Brain microvascular endothelial cell (primary cell): ENCODE measurements around the gene DOCK3.
"Not testable (repeated sequence)": the region's sequence is repeated elsewhere in the genome, so short reads cannot be mapped to it uniquely, and the experiment has no call there.

Source experiments
- DNase-seq: peaks from one replicate; pipeline ENCODE4 v3.0.0-alpha.2; 2020
- H3K27ac ChIP-seq: fragments of 250-450 bp; sonication (Bioruptor Pico); 2 replicates; pipeline ENCODE4 v1.5.1; 2020; ENCODE audit warnings: mild to moderate bottlenecking, moderate library complexity
- H3K27me3 ChIP-seq: fragments of 250-450 bp; sonication (Bioruptor Pico); replicated peaks from 2 replicates; pipeline ENCODE4 v1.5.1; 2020; ENCODE audit warnings: mild to moderate bottlenecking
- H3K36me3 ChIP-seq: fragments of 250-450 bp; sonication (Bioruptor Pico); replicated peaks from 2 replicates; pipeline ENCODE4 v1.5.1; 2020; ENCODE audit warnings: mild to moderate bottlenecking
- H3K4me3 ChIP-seq: 2 replicates; pipeline ENCODE4 v1.5.1; 2011; ENCODE audit warnings: low read depth, mild to moderate bottlenecking, control low read depth, low read length, moderate library complexity
- in situ Hi-C: cut with HindIII; loops from 2 replicates; pipeline ENCODE4 v1.10.0; 2017; ENCODE audit warnings: low sequenced_read_pairs, low pct_ligation_motif_present
- TF ChIP-seq, protein P1 (sequence below): IDR thresholded peaks from 2 replicates; pipeline ENCODE4 v1.5.1; 2011; ENCODE audit warnings: low read depth, mild to moderate bottlenecking, moderate library complexity, low read length, control low read depth, inconsistent platforms; ENCODE audit errors: missing control alignments

DOCK3 gene

DNA sequence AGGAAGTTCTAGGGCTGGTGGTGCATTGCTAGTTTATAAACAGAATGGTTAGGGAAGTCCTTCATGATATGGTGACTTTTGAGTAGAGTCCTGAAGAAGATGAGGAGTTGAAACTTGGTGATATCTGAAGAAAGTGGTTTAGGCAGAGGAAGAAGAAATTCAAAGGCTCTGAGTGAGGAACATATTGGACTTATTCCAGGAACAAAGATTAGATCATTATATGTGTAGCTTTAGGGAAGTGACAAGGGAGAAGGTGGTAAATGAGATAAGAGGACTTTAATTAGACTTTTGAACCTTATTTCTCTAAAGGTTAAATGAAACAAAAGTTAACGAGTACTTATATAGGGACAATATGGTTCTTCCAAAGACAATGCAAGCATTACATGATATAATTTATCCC, 286.7 kb downstream of the DOCK3 start:
- DNase-seq = no peak
- Histone ChIP-seq H3K27me3 (no peaks in the 10 kb centered on the region), H3K4me3 (no peak overlapping the region), H3K27ac (no peak overlapping the region), H3K36me3 (no peaks in the 10 kb centered on the region)
- in situ Hi-C loops = no loop called here
- TF ChIP-seq, protein P1, sequence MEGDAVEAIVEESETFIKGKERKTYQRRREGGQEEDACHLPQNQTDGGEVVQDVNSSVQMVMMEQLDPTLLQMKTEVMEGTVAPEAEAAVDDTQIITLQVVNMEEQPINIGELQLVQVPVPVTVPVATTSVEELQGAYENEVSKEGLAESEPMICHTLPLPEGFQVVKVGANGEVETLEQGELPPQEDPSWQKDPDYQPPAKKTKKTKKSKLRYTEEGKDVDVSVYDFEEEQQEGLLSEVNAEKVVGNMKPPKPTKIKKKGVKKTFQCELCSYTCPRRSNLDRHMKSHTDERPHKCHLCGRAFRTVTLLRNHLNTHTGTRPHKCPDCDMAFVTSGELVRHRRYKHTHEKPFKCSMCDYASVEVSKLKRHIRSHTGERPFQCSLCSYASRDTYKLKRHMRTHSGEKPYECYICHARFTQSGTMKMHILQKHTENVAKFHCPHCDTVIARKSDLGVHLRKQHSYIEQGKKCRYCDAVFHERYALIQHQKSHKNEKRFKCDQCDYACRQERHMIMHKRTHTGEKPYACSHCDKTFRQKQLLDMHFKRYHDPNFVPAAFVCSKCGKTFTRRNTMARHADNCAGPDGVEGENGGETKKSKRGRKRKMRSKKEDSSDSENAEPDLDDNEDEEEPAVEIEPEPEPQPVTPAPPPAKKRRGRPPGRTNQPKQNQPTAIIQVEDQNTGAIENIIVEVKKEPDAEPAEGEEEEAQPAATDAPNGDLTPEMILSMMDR = no peak

DNA sequence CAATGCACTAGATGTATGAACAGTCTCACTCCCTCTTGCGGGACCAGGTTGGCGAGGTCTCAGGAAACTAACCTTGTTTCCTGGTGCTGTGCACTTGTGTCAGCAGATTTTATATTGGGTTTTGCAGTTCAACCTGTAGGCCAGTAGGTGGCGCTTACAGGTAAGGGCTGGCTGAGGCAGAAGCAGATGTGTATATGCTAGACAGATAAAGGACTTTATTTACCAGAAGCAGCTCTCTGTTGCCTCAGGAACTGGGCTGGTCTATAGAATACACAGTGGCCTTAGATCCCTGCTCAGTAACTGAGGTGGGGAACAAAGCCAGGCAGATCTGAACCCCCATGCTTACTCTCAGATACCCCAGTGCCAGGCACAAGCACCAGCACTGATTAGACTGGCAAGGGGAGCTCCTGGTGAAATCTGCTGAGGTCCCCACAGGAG, 296.8 kb downstream of the DOCK3 start:
- H3K4me3 ChIP-seq = no peak overlapping the region
- no peak overlapping the region for H3K27ac ChIP-seq
- peak; percentile 28 for DNase-seq
- no peaks in the 10 kb centered on the region for H3K36me3 ChIP-seq
- TF ChIP-seq, protein P1 = peak; percentile 84
- no peaks in the 10 kb centered on the region for H3K27me3 ChIP-seq
- in situ Hi-C loops = no loop called here

DNA sequence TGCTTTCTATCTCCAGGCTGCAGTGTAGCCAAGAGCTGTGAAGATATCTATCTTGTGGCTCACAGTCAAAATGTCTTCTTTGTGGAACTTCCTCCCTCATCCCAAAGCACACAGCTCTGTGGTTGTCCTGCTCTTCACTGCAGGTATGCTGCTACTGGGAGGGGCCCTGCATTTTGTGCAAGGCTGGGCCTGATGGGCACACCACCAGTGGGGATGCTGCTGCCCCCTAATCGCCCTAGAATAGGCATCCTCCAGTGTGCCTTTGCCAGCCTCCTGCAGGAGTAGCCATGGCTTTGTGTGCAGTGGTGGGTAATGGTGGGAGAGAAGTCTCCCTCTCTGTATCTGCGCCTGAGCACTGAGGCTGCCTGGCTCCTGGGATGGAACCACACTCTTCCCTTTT, 297.3 kb downstream of the DOCK3 start:
- TF ChIP-seq, protein P1 = no peak
- Histone ChIP-seq H3K27ac (no peak overlapping the region), H3K36me3 (no peaks in the 10 kb centered on the region)

DNA sequence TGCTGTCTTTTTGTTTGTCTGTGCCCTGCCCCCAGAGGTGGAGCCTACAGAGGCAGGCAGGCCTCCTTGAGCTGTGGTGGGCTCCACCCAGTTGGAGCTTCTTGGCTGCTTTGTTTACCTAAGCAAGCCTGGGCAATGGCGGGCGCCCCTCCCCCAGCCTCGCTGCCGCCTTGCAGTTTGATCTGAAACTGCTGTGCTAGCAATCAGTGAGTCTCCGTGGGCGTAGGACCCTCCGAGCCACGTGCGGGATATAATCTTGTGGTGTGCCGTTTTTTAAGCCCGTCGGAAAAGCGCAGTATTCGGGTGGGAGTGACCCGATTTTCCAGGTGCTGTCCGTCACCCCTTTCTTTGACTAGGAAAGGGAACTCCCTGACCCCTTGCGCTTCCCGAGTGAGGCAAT, 303.9 kb downstream of the DOCK3 start:
- H3K36me3 ChIP-seq, H3K4me3 ChIP-seq, H3K27me3 ChIP-seq, DNase-seq, H3K27ac ChIP-seq, in situ Hi-C loops: not testable (repeated sequence)

More for the DNA sequence above, 297.3 kb downstream of the DOCK3 start:
- in situ Hi-C loops = no loop called here
- Histone ChIP-seq H3K27me3 (no peaks in the 10 kb centered on the region), H3K4me3 (no peak overlapping the region)
- DNase-seq = no peak

DNA sequence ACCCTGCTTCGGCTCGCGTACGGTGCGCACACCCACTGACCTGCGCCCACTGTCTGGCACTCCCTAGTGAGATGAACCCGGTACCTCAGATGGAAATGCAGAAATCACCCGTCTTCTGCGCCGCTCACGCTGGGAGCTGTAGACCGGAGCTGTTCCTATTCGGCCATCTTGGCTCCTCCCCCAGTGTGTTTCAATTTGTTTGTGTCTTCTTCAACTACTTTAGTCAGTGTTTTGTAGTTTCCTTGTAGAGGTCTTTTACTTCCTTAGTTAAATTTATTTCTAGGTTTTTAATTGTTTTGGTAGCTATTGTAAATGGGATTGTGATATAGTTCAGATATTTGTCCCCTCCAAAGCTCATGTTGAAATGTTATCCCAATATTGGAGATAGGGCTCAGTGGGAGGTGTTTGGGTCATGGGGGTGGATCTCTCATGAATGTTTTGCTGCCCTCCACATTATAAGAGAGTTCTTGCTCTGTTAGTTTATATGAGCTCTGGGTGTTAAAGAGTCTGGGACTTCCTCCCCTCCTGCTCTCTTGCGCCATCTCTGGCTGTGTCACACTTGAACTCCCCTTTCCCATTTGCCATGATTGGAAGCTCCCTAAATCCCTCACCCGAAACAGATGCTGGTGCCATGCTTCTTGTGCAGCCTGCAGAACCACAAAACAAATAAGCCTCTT, 304.4 kb downstream of the DOCK3 start:
- no peak for DNase-seq
- Histone ChIP-seq H3K27ac (no peak overlapping the region), H3K27me3 (no peaks in the 10 kb centered on the region), H3K4me3 (no peak overlapping the region), H3K36me3 (no peaks in the 10 kb centered on the region)
- TF ChIP-seq, protein P1 = no peak
- in situ Hi-C loops = no loop called here

DNA sequence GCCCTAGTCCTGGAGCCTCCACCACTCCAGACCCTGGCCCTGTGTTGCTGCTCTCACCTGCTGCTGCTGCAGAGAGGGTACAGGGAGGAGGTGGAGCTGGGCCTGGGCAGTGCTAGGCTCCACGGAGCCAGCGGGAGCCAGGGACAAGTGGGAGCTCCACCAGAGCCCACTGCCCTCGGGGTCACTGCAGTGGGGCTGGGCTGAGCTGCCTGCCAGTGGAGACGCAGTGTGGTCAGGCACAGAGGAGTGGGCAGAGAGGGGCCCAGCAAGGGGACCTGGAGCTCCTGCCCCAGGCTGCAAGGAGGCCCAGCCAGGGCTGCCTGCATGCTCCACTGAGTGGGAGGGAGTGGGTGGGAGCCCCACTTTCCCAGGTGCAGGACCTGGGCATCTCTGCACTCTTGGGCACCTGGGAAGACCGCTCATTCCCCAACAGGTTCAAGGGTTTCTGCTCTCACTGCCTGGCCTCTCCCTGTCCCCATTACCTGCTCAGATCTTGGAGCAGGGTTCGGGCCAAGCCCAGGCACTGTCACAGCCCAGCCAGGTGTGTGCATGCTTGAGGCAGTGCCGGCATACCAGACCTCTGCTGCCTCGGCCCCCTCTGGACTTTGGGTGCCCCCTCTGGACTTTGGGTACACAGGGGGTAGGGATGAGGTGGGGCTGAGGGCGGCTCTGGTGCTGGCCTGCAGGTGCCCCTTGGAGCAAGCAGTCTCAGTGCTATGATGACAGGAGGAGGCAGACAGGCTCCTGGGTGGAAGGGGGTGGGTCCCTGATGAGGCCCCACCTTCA, 308.0 kb downstream of the DOCK3 start:
- Histone ChIP-seq H3K27me3 (no peaks in the 10 kb centered on the region), H3K27ac (no peak overlapping the region), H3K4me3 (no peak overlapping the region), H3K36me3 (no peaks in the 10 kb centered on the region)
- in situ Hi-C loops = no loop called here
- no peak for DNase-seq
- TF ChIP-seq, protein P1 = no peak
